Measurements from ENCODE around the gene PCP2. TPM values are rescaled to one million over a fixed set of nuclear protein-coding genes. Genes with fewer than 3 reads are reported as not detected.

Gene PCP2
- total RNA-seq, 2 donors from 2014 or later, result not detected

GRCh38 chr19:7678971-7679751, 45.6 kb upstream of the PCP2 start:
- H3K36me3 ChIP-seq, result peaks cover 11% of the 10 kb centered on the region
- no peak overlapping the region for H3K27ac ChIP-seq
- no peaks in the 10 kb centered on the region for H3K9me3 ChIP-seq
- no peak for DNase-seq (ENCODE audit: low spot score)
- peaks cover 0 to 16% of the 10 kb centered on the region in 2 donors for H3K4me1 ChIP-seq
- TF ChIP-seq CTCF (IDR thresholded peaks at IDR 0.05), result no peak
- no peaks in the 10 kb centered on the region for H3K27me3 ChIP-seq
- no peak overlapping the region for H3K4me3 ChIP-seq

- Histone ChIP-seq H3K27ac (no peak overlapping the region), H3K36me3 (no peaks in the 10 kb centered on the region), H3K4me3 (no peak overlapping the region), H3K4me1 (peaks cover 0 to 16% of the 10 kb centered on the region in 2 donors), H3K27me3 (no peaks in the 10 kb centered on the region), H3K9me3 (peaks cover 0 to 4% of the 10 kb centered on the region in 2 donors)
- no peak for TF ChIP-seq CTCF (IDR thresholded peaks at IDR 0.05)
- no peak for DNase-seq (ENCODE audit: low spot score)
These were observed 44.3 kb upstream of the PCP2 start for GRCh38 chr19:7677669-7678311.

GRCh38 chr19:7676854-7677253, 43.3 kb upstream of the PCP2 start, which contains the start of gene MCEMP1:
MCEMP1 (plus strand) TSS chr19:7677090; CDS start chr19:7677121, 31 bp downstream.
- DNase-seq (ENCODE audit: low spot score), result no peak
- H3K4me3 ChIP-seq, result no peak within 1 kb of the TSS

GRCh38 chr19:7676376-7676775, 42.9 kb upstream of the PCP2 start:
- Histone ChIP-seq H3K27ac (no peak overlapping the region), H3K4me1 (peaks cover 0 to 6% of the 10 kb centered on the region in 2 donors), H3K4me3 (no peak overlapping the region), H3K27me3 (no peaks in the 10 kb centered on the region), H3K36me3 (no peaks in the 10 kb centered on the region), H3K9me3 (peaks cover 0 to 4% of the 10 kb centered on the region in 2 donors)
- TF ChIP-seq CTCF (IDR thresholded peaks at IDR 0.05), result no peak
- no peak for DNase-seq (ENCODE audit: low spot score)

More at GRCh38 chr19:7676854-7677253, 43.3 kb upstream of the PCP2 start, which contains the start of gene MCEMP1:
- no peak within 1 kb of the TSS for H3K27ac ChIP-seq
- peaks cover 0 to 11% of the 10 kb centered on the region in 2 donors for H3K4me1 ChIP-seq
- H3K27me3 ChIP-seq, result no peaks in the 10 kb centered on the region
- TF ChIP-seq CTCF (IDR thresholded peaks at IDR 0.05), result no peak
- H3K36me3 ChIP-seq, result no peaks in the 10 kb centered on the region
- H3K9me3 ChIP-seq, result peaks cover 0 to 4% of the 10 kb centered on the region in 2 donors

- Histone ChIP-seq H3K4me1 (no peaks in the 10 kb centered on the region), H3K4me3 (no peak overlapping the region), H3K36me3 (no peaks in the 10 kb centered on the region), H3K9me3 (peaks cover 0 to 4% of the 10 kb centered on the region in 2 donors), H3K27ac (no peak overlapping the region), H3K27me3 (no peaks in the 10 kb centered on the region)
- peak; percentile 75 for DNase-seq (ENCODE audit: low spot score)
- no peak for TF ChIP-seq CTCF (IDR thresholded peaks at IDR 0.05)
These were observed 40.8 kb upstream of the PCP2 start for GRCh38 chr19:7674010-7675005.

Measured in right atrium auricular region (tissue), 2 donors.